Measurements from ENCODE around the gene LRRC37A3. TPM values are rescaled to one million over a fixed set of nuclear protein-coding genes. Genes with fewer than 3 reads are reported as not detected.
"Not testable (repeated sequence)": the region's sequence is repeated elsewhere in the genome, so short reads cannot be mapped to it uniquely, and the experiment has no call there.

LRRC37A3 gene
- total RNA-seq, 6 experiments from 2014 or later: 2.0 to 4.2 (median 3.5) TPM

DNA sequence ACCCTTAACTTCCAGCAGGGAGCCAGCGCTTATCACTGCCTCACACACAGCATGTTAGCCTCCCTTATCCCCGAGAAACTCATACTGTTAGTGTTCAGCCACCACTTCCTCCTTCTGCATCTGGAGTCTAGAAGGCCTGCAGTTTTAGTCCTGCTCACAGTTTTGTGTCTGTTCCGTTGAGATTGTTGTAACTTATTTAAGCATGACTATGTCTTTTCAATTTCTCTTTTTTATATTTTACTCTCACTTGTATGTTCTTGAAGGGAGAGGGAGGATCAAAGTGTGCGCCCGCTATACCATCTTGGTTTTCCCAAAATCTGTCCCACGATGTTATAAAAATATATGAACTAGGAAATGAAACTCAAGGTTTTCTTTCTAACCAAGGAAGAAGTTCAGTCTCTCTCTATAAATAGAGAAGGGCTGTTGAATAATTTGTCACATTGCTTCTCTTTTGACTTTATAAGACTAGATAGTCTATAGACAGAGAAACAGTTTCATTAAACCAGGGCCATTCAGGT is 3.8 kb upstream of the LRRC37A3 start:
- H3K27ac ChIP-seq; H3K9me3 ChIP-seq; ATAC-seq; DNase-seq; intact Hi-C loops (cut with DNase I); H3K36me3 ChIP-seq; H3K4me3 ChIP-seq; H3K27me3 ChIP-seq: not testable (repeated sequence)
- H3K4me1 ChIP-seq: peaks cover 0 to 10% (median 0%) of the 10 kb centered on the region in 4 donors
- WGBS (ENCODE audit: insufficient coverage, low coverage, low lambda C conversion rate, missing lambda C conversion rate): 60% methylated on average over 6 of the region's 6 CpGs

- no peaks in the 10 kb centered on the region for H3K27me3 ChIP-seq
- H3K9me3 ChIP-seq: no peaks in the 10 kb centered on the region
- TF ChIP-seq, protein P1, sequence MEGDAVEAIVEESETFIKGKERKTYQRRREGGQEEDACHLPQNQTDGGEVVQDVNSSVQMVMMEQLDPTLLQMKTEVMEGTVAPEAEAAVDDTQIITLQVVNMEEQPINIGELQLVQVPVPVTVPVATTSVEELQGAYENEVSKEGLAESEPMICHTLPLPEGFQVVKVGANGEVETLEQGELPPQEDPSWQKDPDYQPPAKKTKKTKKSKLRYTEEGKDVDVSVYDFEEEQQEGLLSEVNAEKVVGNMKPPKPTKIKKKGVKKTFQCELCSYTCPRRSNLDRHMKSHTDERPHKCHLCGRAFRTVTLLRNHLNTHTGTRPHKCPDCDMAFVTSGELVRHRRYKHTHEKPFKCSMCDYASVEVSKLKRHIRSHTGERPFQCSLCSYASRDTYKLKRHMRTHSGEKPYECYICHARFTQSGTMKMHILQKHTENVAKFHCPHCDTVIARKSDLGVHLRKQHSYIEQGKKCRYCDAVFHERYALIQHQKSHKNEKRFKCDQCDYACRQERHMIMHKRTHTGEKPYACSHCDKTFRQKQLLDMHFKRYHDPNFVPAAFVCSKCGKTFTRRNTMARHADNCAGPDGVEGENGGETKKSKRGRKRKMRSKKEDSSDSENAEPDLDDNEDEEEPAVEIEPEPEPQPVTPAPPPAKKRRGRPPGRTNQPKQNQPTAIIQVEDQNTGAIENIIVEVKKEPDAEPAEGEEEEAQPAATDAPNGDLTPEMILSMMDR (IDR thresholded peaks at IDR 0.05): no peak
- TF ChIP-seq POLR2A (IDR thresholded peaks at IDR 0.05): no peak
- intact Hi-C loops (cut with DNase I): no loop called here
- H3K4me3 ChIP-seq: no peak overlapping the region
- ATAC-seq: peak in 1 of 4 donors; percentile 38
- peak in 1 of 3 donors; percentile 52 for DNase-seq
- no peaks in the 10 kb centered on the region for H3K36me3 ChIP-seq
- 62% methylated on average over 12 of the region's 12 CpGs for WGBS (ENCODE audit: insufficient coverage, low coverage, low lambda C conversion rate, missing lambda C conversion rate)
- peaks cover 0 to 10% (median 0%) of the 10 kb centered on the region in 4 donors for H3K4me1 ChIP-seq
- H3K27ac ChIP-seq: no peak overlapping the region
Measured at GRCh38 chr17:64920419-64921172, 1.3 kb upstream of the LRRC37A3 start.

DNA sequence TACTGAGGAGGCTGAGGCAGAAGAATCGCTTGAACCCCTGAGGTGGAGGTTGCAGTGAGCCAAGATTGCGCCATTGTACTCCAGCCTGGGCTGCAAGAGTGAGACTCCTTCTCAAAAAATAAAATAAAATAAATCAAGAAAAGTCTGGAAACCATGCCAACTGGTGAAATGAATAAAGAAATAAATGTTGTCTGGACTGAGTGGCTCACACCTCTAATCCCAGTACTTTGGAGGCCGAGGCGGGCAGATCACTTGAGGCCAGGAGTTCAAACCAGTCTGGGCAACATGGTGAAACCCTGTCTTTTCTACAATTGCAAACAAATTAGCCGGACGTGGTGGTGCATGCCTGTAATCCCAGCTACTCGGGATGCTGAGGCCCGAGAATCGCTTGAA is 744 bp upstream of the LRRC37A3 start:
- Histone ChIP-seq H3K4me3 (peak overlapping the region; percentile 54 to 62 (median 62)), H3K36me3 (no peaks in the 10 kb centered on the region), H3K27ac (peak overlapping the region; percentile 87 to 92 (median 89)), H3K27me3 (no peaks in the 10 kb centered on the region), H3K4me1 (peaks cover 0 to 10% (median 0%) of the 10 kb centered on the region in 4 donors), H3K9me3 (no peaks in the 10 kb centered on the region)
- TF ChIP-seq POLR2A (IDR thresholded peaks at IDR 0.05): no peak
- TF ChIP-seq, protein P1 (IDR thresholded peaks at IDR 0.05): no peak
- whole genome bisulfite sequencing (ENCODE audit: insufficient coverage, low coverage, low lambda C conversion rate, missing lambda C conversion rate): 75% methylated on average over 8 of the region's 9 CpGs
- DNase-seq (peak in 1 of 3 donors; percentile 58), ATAC-seq (peak in 2 of 4 donors; percentile 5 to 9)
- intact Hi-C loops (cut with DNase I): no loop called here

GRCh38 chr17:64918842-64919288 is 413 bp downstream of the LRRC37A3 start:
- intact Hi-C loops (cut with DNase I); H3K9me3 ChIP-seq; H3K27me3 ChIP-seq; H3K36me3 ChIP-seq: not testable (repeated sequence)
- peak overlapping the region; percentile 87 to 92 (median 89) for H3K27ac ChIP-seq
- ATAC-seq: peak; percentile 50 to 65 (median 60)
- whole genome bisulfite sequencing (ENCODE audit: insufficient coverage, low coverage, low lambda C conversion rate, missing lambda C conversion rate): 0% methylated on average over 10 of the region's 47 CpGs
- H3K4me1 ChIP-seq: peaks cover 0 to 10% (median 0%) of the 10 kb centered on the region in 4 donors
- peak; percentile 70 to 76 (median 71) for DNase-seq
- peak overlapping the region; percentile 54 to 62 (median 62) for H3K4me3 ChIP-seq

- ATAC-seq; H3K4me3 ChIP-seq; intact Hi-C loops (cut with DNase I); H3K36me3 ChIP-seq; H3K9me3 ChIP-seq; DNase-seq; H3K27me3 ChIP-seq; H3K27ac ChIP-seq: not testable (repeated sequence)
- peaks cover 0 to 10% (median 0%) of the 10 kb centered on the region in 4 donors for H3K4me1 ChIP-seq
- 88% methylated on average over 7 of the region's 16 CpGs for WGBS (ENCODE audit: insufficient coverage, low coverage, low lambda C conversion rate, missing lambda C conversion rate)
Measured at GRCh38 chr17:64917540-64917939, 1.7 kb downstream of the LRRC37A3 start.

- intact Hi-C loops (cut with DNase I); H3K9me3 ChIP-seq; H3K4me3 ChIP-seq; H3K36me3 ChIP-seq; H3K4me1 ChIP-seq; ATAC-seq; DNase-seq; H3K27ac ChIP-seq; H3K27me3 ChIP-seq: not testable (repeated sequence)
- 81% methylated on average over 1 of the region's 1 CpG for whole genome bisulfite sequencing (ENCODE audit: insufficient coverage, low coverage, low lambda C conversion rate, missing lambda C conversion rate)
Measured at GRCh38 chr17:64915244-64915643, 4.0 kb downstream of the LRRC37A3 start.

DNA sequence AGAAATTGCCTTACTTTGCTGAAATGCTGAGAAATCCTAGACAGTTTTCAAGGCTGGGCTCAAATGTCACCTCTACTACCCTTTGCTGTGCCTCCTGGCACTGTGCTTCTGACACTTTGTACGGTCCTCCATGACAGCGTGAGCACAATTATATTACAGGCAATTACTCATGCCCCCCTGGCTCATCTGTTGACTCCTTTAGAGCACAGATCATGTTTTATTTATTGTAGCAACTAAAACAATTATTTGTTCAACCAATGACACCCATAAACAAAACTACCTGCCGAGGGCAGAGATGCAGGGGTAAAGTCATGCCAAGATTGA is 9.1 kb downstream of the LRRC37A3 start:
- 67% methylated on average over 1 of the region's 3 CpGs for WGBS (ENCODE audit: insufficient coverage, low coverage, low lambda C conversion rate, missing lambda C conversion rate)
- H3K27ac ChIP-seq; H3K9me3 ChIP-seq; ATAC-seq; intact Hi-C loops (cut with DNase I); H3K36me3 ChIP-seq; H3K27me3 ChIP-seq; H3K4me3 ChIP-seq; H3K4me1 ChIP-seq; DNase-seq: not testable (repeated sequence)

DNA sequence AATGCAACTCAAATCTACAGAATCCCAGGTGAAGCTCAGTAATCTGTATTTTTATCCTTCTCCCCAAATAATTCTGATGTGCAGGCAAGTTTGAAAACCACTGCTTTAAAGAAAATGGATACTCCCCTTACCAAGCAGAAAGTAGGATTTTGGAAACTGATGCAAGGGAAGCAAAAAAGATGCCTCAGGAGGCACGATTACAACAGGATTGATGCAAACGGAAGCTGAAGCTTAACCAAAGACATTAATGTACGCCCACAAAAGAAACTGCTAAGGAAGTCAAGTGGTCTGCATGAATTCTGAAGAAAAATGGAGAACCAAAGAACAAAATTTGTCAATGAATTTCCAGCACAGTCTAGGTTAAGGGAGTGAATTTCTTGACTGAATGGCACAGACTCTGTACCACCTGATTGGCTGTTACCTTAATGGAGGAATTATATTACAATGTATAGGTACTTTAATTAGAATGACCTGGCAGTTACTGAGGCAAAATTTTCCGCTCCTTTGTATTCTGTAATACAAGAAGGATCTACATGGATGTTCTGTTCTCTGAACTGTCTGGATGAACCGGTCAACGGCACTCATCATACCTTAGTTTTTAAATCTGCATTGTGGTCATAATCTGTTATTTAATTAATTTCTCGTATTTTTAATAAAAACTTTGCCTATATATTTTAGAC is 9.6 kb downstream of the LRRC37A3 start:
- H3K4me3 ChIP-seq; intact Hi-C loops (cut with DNase I); H3K27me3 ChIP-seq; H3K4me1 ChIP-seq; H3K9me3 ChIP-seq; H3K27ac ChIP-seq; H3K36me3 ChIP-seq; ATAC-seq; DNase-seq: not testable (repeated sequence)
- WGBS (ENCODE audit: insufficient coverage, low coverage, low lambda C conversion rate, missing lambda C conversion rate): 76% methylated on average over 6 of the region's 7 CpGs

- ATAC-seq; H3K4me1 ChIP-seq; DNase-seq; H3K36me3 ChIP-seq; H3K9me3 ChIP-seq; intact Hi-C loops (cut with DNase I); H3K27me3 ChIP-seq; H3K4me3 ChIP-seq; H3K27ac ChIP-seq: not testable (repeated sequence)
- 100% methylated on average over 2 of the region's 5 CpGs for WGBS (ENCODE audit: insufficient coverage, low coverage, low lambda C conversion rate, missing lambda C conversion rate)
Measured at GRCh38 chr17:64904069-64904468, 15.2 kb downstream of the LRRC37A3 start.

Measured in right lobe of liver (tissue), 6 donors.